ENCODE data around the gene OR2AG1.

The OR2AG1 gene, protein sequence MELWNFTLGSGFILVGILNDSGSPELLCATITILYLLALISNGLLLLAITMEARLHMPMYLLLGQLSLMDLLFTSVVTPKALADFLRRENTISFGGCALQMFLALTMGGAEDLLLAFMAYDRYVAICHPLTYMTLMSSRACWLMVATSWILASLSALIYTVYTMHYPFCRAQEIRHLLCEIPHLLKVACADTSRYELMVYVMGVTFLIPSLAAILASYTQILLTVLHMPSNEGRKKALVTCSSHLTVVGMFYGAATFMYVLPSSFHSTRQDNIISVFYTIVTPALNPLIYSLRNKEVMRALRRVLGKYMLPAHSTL

DNA sequence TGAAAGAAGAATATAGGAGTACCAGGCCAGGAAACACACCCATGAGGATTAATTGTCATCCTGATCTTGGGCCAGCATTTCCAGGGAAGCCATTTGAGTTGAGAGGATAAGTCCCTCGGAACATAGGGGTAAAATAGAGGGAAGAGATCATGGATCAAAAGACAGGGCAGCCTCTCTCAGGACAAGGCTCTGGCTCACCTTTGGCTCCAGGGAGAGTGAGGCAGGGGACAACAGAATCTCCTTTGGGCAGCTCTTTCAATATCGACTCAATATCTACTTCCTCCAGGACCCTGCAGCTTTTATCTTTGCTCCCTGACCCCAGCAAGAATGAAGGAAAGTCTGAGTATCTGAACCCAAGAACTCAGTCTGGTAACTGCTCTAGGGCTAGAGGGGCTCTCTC, at the start of gene OR2AG1:
Gene OR2AG1 (plus strand): TSS at position 301 of the 400 bp plus-strand sequence. CDS start 2,018 bp downstream, outside the sequence.
- DNase-seq = no peak

DNA sequence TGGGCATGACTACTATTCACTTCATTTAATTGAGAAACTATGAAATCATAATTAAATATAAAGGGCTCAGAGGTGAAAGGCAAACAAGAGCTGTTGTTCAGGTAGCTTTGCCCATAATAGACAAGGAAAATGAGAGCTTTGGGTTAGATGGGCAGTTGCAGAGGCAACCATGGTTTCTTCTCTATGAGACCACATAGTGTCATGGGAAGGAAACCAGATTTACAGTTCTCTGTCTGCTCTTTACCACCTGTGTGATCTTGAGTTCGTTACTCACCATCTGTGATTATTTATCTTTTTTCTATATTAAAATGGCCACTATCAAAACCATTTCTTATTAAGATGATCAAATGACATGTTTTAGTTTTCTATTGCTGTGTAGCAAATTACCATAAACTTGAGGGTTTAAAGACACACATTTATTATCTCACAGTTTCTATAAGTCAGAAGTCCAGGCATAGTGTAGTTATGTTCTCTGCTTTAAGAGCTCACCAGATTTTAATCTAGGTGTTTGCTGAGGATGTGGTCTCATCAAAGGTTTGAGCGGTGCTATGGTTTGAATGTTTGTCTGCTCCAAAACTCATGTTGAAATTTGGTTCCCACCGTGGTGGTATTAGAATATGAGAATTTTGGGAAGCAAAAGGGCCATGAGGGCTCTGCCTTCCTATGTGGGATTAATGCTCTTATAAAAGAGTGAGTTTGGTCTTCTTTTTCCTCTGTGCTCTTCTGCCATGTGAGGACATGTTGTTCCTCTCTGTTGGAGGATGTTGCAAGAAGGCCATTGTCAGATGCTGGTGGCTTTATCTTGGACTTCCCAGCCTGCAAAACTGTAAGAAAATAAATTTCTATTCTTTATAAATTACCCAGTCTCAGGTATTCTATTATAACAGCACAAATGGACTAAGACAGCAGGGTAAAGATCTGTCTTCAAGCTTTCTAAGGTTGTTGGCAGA, 49.2 kb upstream of the OR2AG1 start:
- DNase-seq = no peak

DNA sequence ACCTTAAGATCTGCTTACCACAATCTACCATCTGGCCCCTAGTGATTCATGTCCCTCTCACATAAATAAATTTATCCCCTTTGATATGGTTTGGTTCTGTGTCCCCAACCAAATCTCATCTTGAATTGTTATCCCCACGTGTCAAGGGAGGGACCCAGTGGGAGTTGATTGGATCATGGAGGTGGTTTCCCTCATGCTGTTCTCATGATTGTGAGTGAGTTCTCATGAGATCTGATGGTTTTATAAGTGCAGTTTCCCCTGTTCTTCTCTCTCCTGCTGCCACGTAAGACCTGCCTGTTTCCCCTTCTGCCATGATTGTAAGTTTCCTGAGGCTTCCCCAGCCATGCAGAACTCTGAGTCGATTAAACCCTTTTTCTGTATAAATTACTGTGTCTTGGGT, 48.2 kb upstream of the OR2AG1 start:
- no peak for DNase-seq

DNA sequence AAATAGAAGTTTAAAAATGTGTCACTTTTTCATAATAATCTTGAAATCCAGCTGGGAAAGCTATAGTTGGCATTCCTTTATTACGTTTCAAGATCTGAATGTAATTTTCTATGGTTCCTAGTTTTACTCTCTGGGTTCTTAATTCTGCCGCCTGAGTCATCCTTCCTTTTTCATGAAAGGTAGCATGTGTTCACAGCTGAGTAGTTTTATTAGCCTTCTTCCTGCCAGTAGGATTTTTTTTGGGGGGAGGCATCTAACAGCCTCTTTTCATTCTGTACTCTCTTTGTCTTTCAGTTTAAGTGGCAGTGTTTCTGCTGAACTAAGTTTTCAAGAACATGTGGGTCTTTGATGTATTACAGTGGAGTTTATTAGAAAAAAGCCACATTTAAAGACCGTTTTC, 47.5 kb upstream of the OR2AG1 start:
- peak in 1 of 2 donors; percentile 74 for DNase-seq

DNA sequence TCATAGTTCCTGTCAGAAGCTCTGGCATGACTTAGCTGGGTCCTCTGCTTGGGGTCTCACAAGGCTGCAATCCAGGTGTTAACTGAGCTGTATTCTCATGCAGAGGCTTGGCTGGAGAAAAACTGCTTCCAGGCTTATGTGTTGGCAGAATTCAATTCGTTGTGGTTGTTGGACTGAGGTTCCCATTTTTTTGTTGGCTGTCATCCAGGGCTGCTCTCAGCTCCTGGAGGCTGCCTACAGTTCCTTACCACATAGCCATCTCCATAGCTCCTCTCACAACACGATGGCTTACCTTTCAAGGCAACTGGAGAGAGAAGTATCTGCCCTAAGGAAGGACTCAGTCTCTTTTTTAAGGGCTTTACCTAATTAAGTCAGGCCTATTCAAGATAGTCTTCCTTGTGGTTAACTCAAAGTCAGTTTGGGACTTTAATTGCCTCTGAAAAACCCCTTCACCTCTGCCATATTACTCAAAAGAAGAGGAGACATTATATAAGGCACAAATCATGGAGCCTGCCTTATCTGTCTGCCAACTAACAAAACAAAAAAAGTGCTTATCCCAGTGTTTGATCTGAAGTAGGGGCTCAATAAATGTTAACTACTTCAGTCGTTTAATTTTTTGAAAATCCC, 46.2 kb upstream of the OR2AG1 start:
- DNase-seq = peak in 1 of 2 donors; percentile 8

DNA sequence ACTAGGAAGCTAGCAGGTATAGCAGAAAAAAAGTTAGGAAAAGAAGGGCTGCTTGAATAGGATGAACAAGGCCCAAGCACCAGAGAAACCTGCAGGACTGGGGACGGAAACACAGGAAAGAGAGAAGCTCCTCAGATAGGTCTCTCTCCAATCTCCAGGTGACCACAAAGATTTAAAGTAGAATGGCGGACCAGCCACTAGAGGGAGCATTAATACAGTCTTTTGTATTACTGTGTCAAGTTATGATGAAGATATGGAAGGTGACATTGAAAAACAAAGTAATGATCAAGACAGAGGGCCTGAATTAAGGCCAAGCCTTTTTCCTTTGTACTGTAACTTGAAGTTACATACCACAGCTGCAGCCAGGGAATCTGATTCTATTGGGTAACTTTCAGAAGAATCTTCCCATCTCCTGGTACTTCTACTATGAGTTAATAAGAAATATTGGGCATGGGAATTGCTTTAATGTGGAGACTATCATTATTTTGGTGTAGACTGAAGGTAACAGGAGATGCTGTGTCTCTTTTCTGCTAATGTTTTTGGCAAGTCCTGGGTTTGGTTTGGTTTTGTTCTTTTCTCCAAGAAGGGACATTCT, 44.9 kb upstream of the OR2AG1 start:
- DNase-seq = peak in 1 of 2 donors; percentile 80

DNA sequence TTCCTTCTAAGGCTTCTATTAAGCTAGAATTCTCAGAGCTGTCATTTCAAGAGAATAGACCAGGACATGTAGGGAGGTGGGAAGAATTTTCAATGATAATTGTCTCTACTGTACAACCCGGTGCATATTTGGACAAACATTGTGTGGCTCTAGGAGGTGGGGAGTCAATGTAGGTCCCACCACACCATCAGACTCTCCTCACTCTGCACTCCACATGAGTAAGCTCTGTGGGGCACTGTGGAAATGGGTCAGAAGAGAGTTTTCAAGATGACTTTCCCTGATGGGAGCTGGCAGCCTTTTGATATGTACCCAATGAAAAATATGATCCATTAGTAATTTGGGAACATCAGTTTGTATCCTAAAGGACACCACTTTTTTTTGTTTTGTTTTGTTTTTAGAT, 44.2 kb upstream of the OR2AG1 start:
- no peak for DNase-seq

DNA sequence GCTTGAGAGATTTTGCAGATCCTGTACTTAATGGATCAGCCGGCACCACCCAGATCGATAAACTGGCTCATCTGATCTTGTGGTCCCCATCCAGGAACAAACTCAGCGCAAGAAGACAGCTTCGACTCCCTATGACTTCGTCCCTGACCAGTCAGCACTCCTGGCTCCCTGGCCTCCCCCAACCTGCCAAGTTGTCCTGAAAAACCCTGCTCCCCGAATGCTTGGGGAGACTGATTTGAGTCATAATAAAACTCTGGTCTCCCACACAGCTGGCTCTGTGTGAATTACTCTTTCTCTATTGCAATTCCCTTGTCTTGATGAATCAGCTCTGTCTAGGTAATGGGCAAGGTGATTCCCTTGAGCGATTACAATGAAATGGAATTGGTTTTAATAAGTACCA, 40.6 kb upstream of the OR2AG1 start:
- no peak for DNase-seq

DNA sequence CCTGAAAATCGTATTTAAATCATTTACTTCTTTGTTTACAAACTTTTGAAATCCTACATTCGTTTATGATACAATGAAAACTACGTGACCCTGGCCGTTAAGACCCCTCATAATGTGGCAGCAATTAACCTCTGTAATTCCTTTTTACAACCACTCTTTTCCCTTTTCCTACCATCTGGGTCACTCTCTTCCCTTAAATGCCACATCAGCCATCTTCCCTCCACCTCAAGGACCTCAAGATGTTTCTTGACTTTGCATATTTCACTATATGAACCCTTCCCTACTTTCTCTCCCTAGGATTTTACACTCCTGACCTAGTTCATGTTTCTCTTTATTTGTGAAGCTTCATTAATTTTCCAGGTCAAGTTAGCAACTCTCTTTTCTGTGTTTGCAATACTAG, 37.8 kb upstream of the OR2AG1 start:
- DNase-seq = no peak

DNA sequence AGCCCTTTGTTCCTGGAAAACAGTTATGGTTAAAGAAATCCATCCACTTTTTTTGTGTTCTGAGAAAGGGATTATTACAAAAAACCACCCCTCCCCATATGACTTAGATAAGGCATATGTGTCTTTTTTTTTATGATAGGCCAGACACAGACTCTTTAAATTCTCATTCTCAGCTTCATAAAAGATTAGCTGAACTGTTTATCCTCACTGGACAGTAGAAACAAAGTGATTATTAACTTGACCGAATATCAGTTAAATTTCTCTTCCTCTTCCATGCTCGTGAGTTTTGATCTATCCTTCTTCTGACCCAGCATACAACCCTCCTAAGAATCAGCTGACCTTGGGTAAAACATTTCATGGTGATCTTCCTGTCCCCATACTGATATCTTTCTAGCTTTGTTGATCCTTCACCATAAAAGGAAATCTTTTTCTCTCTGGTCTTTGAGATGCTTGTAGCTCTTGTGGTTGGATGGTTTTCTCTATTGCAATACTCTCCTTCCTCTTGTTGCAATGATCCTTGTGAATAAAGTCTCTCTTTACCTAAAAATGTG, 37.3 kb upstream of the OR2AG1 start:
- no peak for DNase-seq

DNA sequence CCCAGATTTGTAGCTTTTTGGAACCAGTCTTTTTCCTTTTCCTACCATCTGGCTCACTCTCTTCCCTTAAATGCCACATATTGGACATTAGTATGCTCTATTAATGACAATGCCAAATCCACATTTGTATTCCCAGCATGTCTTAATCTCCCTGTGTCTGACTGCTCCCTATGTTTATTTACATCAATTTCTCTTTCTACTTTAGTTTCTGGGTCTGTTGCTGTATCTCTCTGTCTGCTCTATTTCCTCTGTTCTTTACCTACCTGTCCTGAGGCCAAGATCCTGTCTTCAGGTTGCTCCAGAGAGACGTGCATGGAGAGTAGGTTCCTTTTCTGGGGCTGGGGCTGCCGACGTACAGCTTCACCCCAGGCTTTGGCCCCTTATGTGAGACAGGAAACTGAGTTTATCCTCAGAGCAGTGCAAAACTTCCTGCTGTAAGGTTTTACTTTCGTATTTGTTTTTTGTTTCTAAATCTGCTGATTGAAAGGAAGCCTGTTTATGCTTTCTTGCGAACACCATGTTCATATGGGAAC, 36.7 kb upstream of the OR2AG1 start:
- peak in 1 of 2 donors; percentile 76 for DNase-seq

DNA sequence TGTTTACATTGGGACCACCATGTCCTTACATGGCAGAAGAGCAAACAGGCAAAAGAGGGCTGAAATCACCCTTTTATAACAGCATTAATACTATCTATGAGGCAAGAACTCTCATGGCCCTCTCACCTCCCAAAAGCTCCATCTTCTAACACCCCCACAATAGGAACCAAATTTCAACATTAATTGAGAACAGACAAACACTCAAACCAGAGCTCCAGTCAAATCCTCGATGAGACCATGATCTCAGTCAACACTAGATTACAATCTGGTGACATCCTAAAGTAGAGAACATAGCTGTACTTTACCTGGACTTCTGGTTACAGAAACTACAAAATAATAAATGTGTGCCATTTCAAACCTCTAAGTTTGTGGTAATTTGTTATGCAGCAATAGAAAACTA, 36.2 kb upstream of the OR2AG1 start:
- DNase-seq = no peak

DNA sequence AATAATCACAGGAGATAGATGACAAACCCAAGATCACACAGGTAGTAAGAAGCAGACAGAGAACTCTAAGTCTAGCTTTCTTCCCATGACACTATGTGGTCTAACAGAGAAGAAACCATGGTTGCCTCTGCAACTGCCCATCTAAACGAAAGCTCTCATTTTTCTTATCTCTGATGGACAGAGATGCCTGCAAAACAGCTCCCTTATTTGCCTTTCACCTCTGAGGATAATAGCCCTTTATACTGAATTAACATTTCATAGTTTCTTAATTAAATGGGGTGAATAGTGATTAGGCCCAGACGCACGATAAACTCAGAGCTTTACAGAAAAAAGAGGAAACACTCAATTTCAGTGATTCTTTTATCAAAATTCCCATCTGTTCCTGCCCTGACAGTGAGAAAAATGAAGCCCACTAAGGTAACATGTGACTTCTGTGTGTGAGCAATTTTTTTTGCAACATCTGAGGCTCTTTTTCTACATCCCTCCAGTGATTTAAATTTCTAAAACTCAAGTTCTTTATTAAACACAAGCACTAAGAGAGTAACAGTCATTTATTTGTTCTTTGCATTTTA, 35.6 kb upstream of the OR2AG1 start:
- DNase-seq = no peak

DNA sequence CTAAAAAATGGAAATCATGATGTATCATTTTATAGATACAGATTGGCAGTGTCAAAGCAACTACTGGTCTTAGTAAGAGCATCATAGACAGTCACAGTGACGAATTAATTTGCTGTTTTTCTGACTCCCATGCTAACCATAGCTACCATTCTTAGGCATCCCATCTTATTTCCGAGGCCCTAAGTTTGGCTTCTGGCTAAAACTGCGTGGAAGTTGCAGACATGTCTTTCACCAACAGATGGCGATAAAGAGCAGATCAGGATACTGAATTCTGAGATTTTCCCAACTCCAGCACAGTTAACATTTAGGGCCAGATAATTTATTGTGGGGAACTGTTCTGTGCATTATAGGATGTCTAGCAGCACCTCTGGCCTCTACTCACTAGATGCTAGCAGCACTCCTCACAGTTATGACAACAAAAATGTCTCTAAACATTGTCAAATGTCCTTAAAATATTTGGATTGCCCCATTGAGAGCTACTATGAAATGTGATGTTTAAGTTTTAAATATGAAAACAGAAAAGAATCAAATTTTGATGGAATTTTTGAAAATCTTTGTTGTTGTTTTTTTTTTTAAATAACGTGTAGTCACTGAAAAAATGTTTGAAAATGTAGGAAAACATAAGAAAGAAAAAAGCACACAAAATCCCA, 27.4 kb upstream of the OR2AG1 start:
- peak in 1 of 2 donors; percentile 17 for DNase-seq

DNA sequence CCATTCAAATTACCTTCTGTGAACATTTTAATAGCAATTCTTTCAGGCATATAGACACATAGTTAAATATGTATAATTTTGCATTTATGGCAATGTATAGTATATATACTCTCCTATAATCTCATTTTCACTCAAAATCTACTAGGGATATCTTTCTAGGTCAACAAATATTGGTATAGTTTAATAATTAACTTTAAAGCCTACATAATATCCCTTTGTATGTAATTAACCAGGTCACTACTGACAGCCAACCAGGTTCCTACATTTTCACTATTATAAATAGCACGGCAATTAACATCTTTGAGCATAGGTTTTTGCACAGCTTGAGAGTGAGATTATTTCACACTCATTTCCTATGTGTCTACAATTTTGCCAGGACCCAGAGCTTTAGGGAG, 26.9 kb upstream of the OR2AG1 start:
- no peak for DNase-seq

DNA sequence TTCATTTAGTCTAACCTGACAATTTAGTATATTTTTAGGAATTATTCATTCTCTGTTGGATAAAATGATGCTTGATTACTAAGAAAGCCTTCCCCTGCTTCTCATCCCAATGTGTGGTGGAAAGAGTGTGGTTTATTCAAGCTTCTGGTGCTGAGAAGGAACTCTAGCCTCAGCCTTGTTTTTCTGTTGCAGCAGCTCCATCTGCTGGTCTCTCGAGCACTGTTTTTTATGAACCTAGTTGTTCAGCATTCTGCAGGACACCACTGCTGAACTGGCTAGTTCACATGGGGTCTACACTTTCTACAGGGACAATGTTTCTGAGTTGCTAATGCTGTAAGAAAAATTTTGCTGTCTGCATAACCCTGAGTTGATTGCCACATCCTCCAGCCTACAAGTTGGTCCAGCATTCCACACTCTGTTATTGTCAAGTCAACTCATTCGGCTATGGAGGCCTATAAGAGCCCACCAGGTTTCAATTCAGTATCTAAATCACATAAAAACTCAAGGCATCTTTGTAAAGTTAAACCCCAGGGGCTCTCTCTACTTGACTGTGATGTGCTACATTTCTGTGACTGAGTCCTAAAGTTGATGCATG, 25.4 kb upstream of the OR2AG1 start:
- DNase-seq = peak in 1 of 2 donors; percentile 63

DNA sequence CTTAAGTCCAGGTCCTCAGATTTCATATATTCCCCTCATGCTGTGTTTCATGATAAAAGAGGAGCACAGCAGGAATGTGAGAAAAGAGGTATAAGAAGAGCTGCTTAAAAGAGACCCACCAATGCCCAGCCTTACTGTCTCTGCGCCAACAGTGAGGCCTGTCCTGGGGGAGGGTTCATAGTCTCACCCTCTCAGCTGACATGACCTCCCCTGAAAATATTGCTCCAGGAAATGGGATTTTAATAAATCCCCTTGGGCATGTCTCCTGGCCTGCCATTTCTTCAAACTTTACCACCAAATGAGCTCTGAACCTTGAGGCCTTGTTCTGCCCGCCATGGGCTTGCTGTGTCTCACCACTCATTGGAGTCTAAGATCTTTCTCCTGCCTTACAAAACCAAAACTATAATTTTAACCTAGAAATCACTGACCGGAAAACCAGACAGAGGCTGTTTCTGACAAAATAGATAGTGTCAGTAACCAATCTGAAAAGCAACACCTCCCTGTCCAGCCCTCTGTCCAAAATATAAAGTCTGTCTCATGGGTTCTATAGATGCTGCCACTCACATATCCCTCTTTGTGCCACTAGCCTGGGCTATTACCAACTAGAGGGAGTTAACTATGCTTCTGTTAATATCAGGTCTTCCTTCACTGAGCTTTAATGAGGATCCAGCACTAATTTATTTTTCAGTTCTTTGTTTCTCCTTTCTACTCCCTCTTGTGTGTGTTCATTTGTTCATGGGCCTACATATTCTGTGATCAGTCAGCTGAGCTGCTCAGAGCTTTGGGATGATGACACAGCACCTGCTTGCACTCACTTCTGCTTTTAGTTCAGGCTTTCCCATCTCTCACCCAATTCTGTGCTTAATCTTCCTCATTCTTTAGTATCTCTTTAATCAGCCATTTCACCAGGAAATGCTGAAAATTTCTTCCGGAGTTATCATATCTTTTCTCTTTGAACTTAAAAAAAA, 10.6 kb upstream of the OR2AG1 start, which contains the start of gene OR2AG2:
Gene OR2AG2 (minus strand): TSS at position 51 of the 968 bp plus-strand sequence. CDS start 3,019 bp downstream, outside the sequence.
- peak in 1 of 2 donors; percentile 88 for DNase-seq

DNA sequence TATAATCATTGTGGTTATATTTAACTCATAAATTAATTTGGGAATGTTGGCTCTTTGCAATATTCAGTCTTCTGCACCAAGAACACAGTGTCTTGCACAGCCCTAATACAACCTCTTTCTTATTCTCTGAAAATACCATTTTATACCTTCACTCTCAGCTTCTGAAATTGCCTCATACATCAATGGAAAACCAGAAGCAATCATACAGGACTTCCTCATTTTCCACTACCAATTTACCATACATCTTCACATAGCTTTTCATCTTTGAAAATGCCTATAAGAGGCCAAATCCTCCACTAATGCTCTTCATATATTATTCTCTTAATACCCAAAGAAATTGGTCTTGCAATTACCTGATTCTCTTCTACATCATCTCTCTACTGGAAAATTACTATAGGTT, 4.3 kb upstream of the OR2AG1 start:
- no peak for DNase-seq

DNA sequence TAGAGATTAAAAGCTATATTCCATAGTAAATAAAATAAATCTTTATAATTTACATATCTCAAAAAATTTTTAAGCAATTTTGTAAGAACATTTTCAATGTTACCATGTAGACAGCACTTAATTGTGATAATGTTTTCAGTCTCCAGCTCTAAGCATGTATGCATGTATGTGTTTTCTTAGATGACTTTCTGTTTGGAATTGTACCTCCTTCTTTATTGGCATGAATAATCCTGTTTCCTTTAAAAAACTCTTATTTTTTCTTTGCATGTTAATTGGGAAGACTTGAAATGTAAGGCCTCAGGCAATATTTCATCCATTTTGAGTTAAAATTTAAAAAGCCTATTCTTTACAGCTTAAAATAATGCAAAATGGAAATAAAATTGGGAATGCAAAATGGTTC, 2.0 kb upstream of the OR2AG1 start:
- no peak for DNase-seq

DNA sequence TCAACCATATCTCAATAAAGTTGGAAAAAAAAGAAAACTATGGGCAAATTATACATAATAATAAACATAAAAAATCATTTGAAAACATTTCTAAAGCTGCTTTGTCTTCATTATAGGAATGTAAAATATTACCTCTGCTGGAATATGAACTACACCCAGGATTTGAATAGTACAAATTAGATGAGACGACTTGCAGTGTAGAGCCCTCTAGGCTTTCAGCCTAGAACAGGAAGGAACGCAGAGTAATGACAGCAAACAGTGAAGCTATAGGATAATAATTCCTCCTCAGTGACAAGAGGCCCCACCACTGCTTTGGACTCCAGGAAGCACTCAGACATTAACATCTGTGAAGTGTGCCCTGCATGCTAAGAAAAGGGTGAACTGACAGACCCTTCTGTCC, 7.7 kb downstream of the OR2AG1 start:
- DNase-seq = no peak
